ENCODE results near the gene AMH. TPM values are rescaled to one million over a fixed set of nuclear protein-coding genes. Genes with fewer than 3 reads are reported as not detected.
A peak's percentile ranks its signal among the peaks of the same experiment; 100 is the strongest.

The AMH gene
- total RNA-seq, 2 experiments from 2014 or later, result 4.5 to 6.1 TPM

GRCh38 chr19:2290441-2291184, 41.5 kb downstream of the AMH start:
- Mint-ChIP-seq H3K27ac (no peak overlapping the region), H3K4me1 (ENCODE audit: low read depth) (peaks cover 14% of the 10 kb centered on the region), H3K4me3 (peak overlapping the region; percentile 69), H3K27me3 (peaks cover 13% of the 10 kb centered on the region), H3K9me3 (no peaks in the 10 kb centered on the region), H3K36me3 (ENCODE audit: low read depth) (no peaks in the 10 kb centered on the region)
- TF ChIP-seq CTCF (IDR thresholded peaks at IDR 0.05), result no peak
- no peak for DNase-seq
- no peak for ATAC-seq
- ChIA-PET POLR2A (interaction anchor here (1.3 kb wide), 1 partner anchor 20 kb away, joined by 4 read pairs; no protein-coding TSS in a partner anchor), CTCF (interaction anchor here (0.8 kb wide), 1 partner anchor 17 kb away, joined by 3 read pairs; no protein-coding TSS in a partner anchor)
- intact Hi-C loops (cut with micrococcal nuclease), result no loop called here

- no peaks in the 10 kb centered on the region for H3K9me3 Mint-ChIP-seq
- TF ChIP-seq CTCF (IDR thresholded peaks at IDR 0.05), result no peak
- ATAC-seq (no peak), DNase-seq (no peak)
- H3K4me3 Mint-ChIP-seq, result peak overlapping the region; percentile 69
- intact Hi-C loops (cut with micrococcal nuclease), result no loop called here
- ChIA-PET CTCF (interaction anchor here (0.8 kb wide), 1 partner anchor 18 kb away, joined by 3 read pairs; no protein-coding TSS in a partner anchor), POLR2A (interaction anchor here (1.3 kb wide), 1 partner anchor 21 kb away, joined by 4 read pairs; no protein-coding TSS in a partner anchor)
- H3K4me1 Mint-ChIP-seq (ENCODE audit: low read depth), result peaks cover 14% of the 10 kb centered on the region
- H3K36me3 Mint-ChIP-seq (ENCODE audit: low read depth), result no peaks in the 10 kb centered on the region
- no peak overlapping the region for H3K27ac Mint-ChIP-seq
- H3K27me3 Mint-ChIP-seq, result peaks cover 13% of the 10 kb centered on the region
These were observed 42.1 kb downstream of the AMH start for GRCh38 chr19:2291185-2291751.

GRCh38 chr19:2294687-2295335, 45.7 kb downstream of the AMH start:
- no peak for TF ChIP-seq CTCF (IDR thresholded peaks at IDR 0.05)
- ChIA-PET CTCF (interaction anchor here (0.7 kb wide), 1 partner anchor 30 kb away, joined by 3 read pairs; no protein-coding TSS in a partner anchor), POLR2A (interaction anchor here (0.6 to 1.8 kb wide), 7 partner anchors 10 to 128 kb away, joined by 3 to 6 read pairs (median 3); no protein-coding TSS in a partner anchor)
- intact Hi-C loops (cut with micrococcal nuclease), result no loop called here
- ATAC-seq, result no peak
- Mint-ChIP-seq H3K27ac (no peak overlapping the region), H3K4me1 (ENCODE audit: low read depth) (peaks cover 4% of the 10 kb centered on the region), H3K27me3 (peaks cover 4% of the 10 kb centered on the region), H3K4me3 (no peak overlapping the region), H3K9me3 (no peaks in the 10 kb centered on the region), H3K36me3 (ENCODE audit: low read depth) (no peaks in the 10 kb centered on the region)
- no peak for DNase-seq

GRCh38 chr19:2296141-2296540, 47.0 kb downstream of the AMH start:
- TF ChIP-seq CTCF (IDR thresholded peaks at IDR 0.05), result no peak
- ChIA-PET POLR2A (interaction anchor here (0.8 to 1.5 kb wide), 2 partner anchors 13 to 22 kb away, joined by 3 to 4 read pairs; no protein-coding TSS in a partner anchor), CTCF (interaction anchor here (1.1 kb wide), 1 partner anchor 34 kb away, joined by 3 read pairs; no protein-coding TSS in a partner anchor)
- H3K36me3 Mint-ChIP-seq (ENCODE audit: low read depth), result no peaks in the 10 kb centered on the region
- peaks cover 4% of the 10 kb centered on the region for H3K4me1 Mint-ChIP-seq (ENCODE audit: low read depth)
- intact Hi-C loops (cut with micrococcal nuclease), result no loop called here
- no peak overlapping the region for H3K27ac Mint-ChIP-seq
- no peak for DNase-seq
- no peaks in the 10 kb centered on the region for H3K27me3 Mint-ChIP-seq
- no peaks in the 10 kb centered on the region for H3K9me3 Mint-ChIP-seq
- no peak overlapping the region for H3K4me3 Mint-ChIP-seq
- no peak for ATAC-seq

Measured in activated CD8-positive, alpha-beta T cell treated with anti-CD3 and anti-CD28 coated beads for 36 hours (primary cell).